AG04449 (cell line): Measurements from ENCODE around the gene CPE.

Source experiments
- CTCF ChIA-PET: fragments of 350-600 bp; formaldehyde crosslinking; extraction: SDS; loops from one replicate; lab custom pipeline; 2021; ENCODE audit warnings: antibody characterized with exemption; lab: Yijun Ruan, JAX
- POLR2A ChIA-PET: fragments of 400-600, 350-600 bp; formaldehyde crosslinking; extraction: SDS; loops from one replicate; lab custom pipeline; 2020; ENCODE audit warnings: antibody characterized with exemption, inconsistent platforms; lab: Yijun Ruan, JAX
- DNase-seq: peaks from one replicate; pipeline ENCODE4 v3.0.0-alpha.2; 2010; ENCODE audit warnings: low read depth, low spot score
- H3K4me3 ChIP-seq: 2 replicates; pipeline ENCODE4 v1.5.1; 2011; ENCODE audit warnings: low read depth, mild to moderate bottlenecking, control low read depth, low read length
- TF ChIP-seq, protein P1 (sequence below): IDR thresholded peaks from one replicate; pipeline ENCODE4 v1.5.1; 2011; ENCODE audit warnings: mild to moderate bottlenecking, moderate library complexity, low read length, control low read depth, inconsistent platforms; ENCODE audit not compliant: insufficient read depth; ENCODE audit errors: missing control alignments

CPE gene

DNA sequence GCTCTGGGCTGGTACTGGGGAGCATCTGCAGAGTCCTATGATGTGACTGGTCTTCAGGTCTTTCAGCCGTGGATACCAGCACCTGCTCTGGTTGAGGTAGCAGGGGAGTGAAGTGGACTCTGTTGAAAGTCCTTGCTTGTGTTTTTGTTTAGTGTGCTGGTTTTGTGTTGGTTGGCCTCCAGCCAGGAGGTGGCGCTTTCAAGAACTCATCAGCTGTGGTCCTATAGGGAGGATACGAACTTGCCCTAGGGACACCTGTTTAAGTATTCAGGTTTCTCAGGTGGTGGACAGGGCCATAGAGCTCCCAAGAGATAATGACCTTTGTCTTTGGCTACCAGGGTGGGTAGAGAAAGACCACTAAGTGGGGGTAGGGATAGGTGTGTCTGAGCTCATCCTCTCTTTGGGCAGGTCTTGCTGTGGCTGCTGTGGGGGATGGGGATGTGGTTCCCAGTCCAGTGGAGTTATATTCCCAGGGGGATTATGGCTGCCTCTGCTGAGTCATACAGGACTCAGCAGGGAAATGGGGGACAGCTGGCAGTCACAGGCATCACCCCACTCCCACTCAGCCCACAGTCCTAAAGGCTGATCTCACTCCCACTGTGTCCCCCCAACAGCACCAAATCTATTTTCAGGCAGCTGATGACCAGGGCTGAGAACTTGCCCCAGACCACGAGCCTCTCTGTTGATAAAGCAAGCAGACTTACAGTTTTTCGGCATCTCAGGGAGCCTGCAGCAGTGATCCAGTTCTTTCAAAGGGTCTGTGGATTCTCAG, 27.3 kb upstream of the CPE start:
- TF ChIP-seq, protein P1, sequence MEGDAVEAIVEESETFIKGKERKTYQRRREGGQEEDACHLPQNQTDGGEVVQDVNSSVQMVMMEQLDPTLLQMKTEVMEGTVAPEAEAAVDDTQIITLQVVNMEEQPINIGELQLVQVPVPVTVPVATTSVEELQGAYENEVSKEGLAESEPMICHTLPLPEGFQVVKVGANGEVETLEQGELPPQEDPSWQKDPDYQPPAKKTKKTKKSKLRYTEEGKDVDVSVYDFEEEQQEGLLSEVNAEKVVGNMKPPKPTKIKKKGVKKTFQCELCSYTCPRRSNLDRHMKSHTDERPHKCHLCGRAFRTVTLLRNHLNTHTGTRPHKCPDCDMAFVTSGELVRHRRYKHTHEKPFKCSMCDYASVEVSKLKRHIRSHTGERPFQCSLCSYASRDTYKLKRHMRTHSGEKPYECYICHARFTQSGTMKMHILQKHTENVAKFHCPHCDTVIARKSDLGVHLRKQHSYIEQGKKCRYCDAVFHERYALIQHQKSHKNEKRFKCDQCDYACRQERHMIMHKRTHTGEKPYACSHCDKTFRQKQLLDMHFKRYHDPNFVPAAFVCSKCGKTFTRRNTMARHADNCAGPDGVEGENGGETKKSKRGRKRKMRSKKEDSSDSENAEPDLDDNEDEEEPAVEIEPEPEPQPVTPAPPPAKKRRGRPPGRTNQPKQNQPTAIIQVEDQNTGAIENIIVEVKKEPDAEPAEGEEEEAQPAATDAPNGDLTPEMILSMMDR: no peak
- DNase-seq: no peak
- ChIA-PET POLR2A (interaction anchor here (0.7 kb wide), 1 partner anchor 25 kb away, joined by 3 read pairs; no protein-coding TSS in a partner anchor), CTCF (interaction anchor here (0.9 to 2.0 kb wide), 3 partner anchors 114 to 221 kb away, joined by 3 to 5 read pairs (median 3); no protein-coding TSS in a partner anchor)
- no peak overlapping the region for H3K4me3 ChIP-seq

DNA sequence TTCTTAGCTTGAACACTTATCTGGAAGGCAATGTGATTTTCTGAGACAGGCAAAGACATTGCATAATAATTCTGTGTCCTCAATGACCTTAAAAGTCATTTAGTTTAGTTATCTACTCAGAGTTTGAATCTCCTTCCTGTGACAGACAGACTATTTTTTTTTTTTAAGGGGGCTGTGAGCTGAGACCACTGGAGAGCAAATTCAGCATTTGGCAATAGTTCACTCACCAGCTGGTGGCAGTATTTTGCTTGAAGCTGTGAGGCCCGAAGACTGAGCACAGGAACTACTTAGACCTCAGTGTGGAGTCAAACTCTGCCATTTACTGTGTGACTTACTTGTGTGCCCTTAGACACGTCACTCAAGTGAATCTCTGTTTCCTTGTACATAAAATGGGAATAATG, 22.9 kb upstream of the CPE start:
- no peak overlapping the region for H3K4me3 ChIP-seq
- ChIA-PET POLR2A (no interaction called here), CTCF (interaction anchor here (0.8 to 3.2 kb wide), 6 partner anchors 10 to 225 kb away, joined by 3 to 22 read pairs (median 12); no protein-coding TSS in a partner anchor)
- DNase-seq: no peak
- TF ChIP-seq, protein P1: peak; percentile 32

DNA sequence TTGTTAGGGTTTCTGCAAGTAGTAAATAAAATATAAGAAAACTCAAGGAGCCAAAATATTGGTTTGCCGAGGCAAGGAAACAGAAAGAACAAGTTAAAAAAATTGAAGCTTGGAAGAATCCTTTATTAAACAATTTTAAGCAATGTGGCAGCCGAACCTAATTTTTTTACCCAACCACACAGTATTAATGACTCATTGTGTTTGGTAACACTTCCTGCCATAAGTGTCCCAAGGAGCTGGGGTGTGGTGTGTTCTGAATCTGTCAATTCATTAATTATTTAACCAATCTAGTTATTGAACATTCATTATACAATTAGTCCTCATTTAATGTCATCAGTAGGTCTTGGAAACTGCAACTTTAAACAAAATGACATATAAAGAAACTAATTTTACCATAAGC, 19.3 kb upstream of the CPE start:
- DNase-seq: no peak
- TF ChIP-seq, protein P1: no peak
- CTCF ChIA-PET: interaction anchor here (0.7 to 2.1 kb wide), 5 partner anchors 10 to 701 kb away, joined by 3 to 7 read pairs (median 4); partner anchors contain the start of gene CPE
- POLR2A ChIA-PET: no interaction called here
- H3K4me3 ChIP-seq: no peak overlapping the region

DNA sequence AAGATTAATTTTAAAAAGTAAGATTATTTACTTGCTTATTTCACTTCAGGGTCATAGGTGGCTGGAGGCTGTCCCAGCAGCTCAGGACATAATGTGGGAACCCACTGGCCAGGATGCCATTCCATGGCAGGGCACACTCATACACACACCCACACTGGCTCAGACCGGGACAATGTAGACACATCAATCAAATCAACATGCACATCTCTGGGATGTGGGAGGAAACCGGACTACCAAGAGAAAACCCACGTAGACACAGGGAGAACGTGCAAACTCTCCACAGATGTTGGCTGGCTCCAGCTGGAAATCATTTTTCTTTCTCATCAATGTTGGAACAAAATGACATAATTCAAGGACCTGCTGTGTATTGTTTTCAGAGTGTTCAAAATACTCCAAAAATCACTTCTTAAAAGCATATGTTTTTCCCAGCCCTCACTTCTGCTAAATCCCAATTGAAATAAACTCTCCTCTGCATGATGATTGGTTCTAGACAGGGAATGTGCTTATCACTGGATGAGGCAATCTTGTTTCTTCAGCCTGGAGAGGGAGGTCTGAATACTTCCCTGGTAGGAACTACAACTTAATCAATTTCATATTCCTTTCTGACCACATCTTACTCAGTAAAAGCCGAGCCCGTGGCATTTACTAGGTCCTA, 18.6 kb upstream of the CPE start:
- DNase-seq: no peak
- TF ChIP-seq, protein P1: no peak
- ChIA-PET POLR2A (no interaction called here), CTCF (interaction anchor here (0.7 to 2.1 kb wide), 5 partner anchors 11 to 700 kb away, joined by 3 to 7 read pairs (median 4); partner anchors contain the start of gene CPE)
- H3K4me3 ChIP-seq: no peak overlapping the region

DNA sequence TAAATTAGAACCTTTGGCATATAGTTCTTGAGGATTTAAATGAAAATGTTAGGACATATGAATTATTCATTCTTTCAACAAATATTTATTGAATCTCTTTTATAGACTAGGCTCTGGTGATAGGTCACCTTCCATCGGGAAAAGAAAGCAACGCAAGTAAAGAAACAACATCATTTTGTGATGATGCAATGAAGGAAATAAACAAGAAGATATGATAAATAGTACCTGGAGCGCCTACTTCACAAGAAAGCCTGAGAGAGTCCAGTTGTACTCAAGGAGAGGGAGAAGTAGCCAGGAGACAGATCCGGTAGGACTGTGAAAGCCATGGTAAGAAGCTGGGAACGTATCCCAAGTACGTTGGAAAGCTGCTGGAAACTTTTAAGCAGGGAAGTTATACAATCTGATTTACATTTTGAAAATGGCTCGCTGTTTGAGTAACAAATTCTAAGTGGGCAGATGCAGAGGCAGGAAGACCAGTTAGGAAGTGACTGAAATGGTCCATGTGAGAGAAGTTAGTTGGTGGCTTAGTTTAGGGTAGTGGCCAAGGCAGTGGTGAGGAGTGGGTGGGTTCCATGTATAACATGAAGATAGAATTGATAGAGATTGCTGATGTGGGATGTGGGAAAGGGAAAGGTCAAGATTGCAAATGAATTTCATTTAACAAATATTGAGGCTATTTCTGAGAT, 17.7 kb upstream of the CPE start:
- ChIA-PET POLR2A (no interaction called here), CTCF (interaction anchor here (2.0 kb wide), 1 partner anchor 16 kb away, joined by 7 read pairs; the partner anchor contains the start of gene CPE)
- no peak overlapping the region for H3K4me3 ChIP-seq
- DNase-seq: no peak
- TF ChIP-seq, protein P1: no peak
